HUDEP-2 (cell line): ENCODE results near the gene SSBP2.

Experiments used
- DNase-seq, 76 experiments: peaks; one replicate each; lab custom pipeline; 2025; ENCODE audit not compliant: unreplicated experiment in 76 of 76; lab: John Stamatoyannopoulos, UW

The SSBP2 gene

GRCh38 chr5:81402192-81402930 is 348.5 kb downstream of the SSBP2 start:
- DNase-seq: no peak

GRCh38 chr5:81401266-81401665 is 349.6 kb downstream of the SSBP2 start:
- DNase-seq: no peak

- DNase-seq: no peak
Measured at GRCh38 chr5:81400375-81400774, 350.5 kb downstream of the SSBP2 start.

- DNase-seq: no peak
Measured at GRCh38 chr5:81398741-81399140, 352.2 kb downstream of the SSBP2 start.

GRCh38 chr5:81397176-81397575 is 353.7 kb downstream of the SSBP2 start:
- DNase-seq: no peak

- no peak for DNase-seq
Measured at GRCh38 chr5:81395262-81395661, 355.6 kb downstream of the SSBP2 start.

- no peak for DNase-seq
Measured at GRCh38 chr5:81393783-81394718, 356.8 kb downstream of the SSBP2 start, which contains the start of gene ACOT12. Gene ACOT12 (minus strand): TSS chr5:81394134. CDS start chr5:81394114, 20 bp downstream.

- DNase-seq: no peak
Measured at GRCh38 chr5:81393430-81393782, 357.5 kb downstream of the SSBP2 start.

GRCh38 chr5:81389025-81389424 is 361.9 kb downstream of the SSBP2 start:
- no peak for DNase-seq

GRCh38 chr5:81388169-81388568 is 362.7 kb downstream of the SSBP2 start:
- DNase-seq: no peak

- no peak for DNase-seq
Measured at GRCh38 chr5:81383867-81384266, 367.0 kb downstream of the SSBP2 start.

- no peak for DNase-seq
Measured at GRCh38 chr5:81371354-81371876, 379.5 kb downstream of the SSBP2 start.

- DNase-seq: no peak
Measured at GRCh38 chr5:81370912-81371311, 380.0 kb downstream of the SSBP2 start.

GRCh38 chr5:81365541-81365940 is 385.4 kb downstream of the SSBP2 start:
- DNase-seq: no peak

- no peak for DNase-seq
Measured at GRCh38 chr5:81363093-81363871, 387.6 kb downstream of the SSBP2 start.
